Peyer's patch (tissue), 4 donors: ENCODE data around the gene KIF12. TPM values are rescaled to one million over a fixed set of nuclear protein-coding genes. Genes with fewer than 3 reads are reported as not detected.

Experiments
- DNase-seq, 3 donors: peaks; one replicate each; pipeline ENCODE4 v3.0.0-alpha.2; 2017 to 2019
- H3K27ac ChIP-seq, 4 donors: fragments of 200-600 bp; sonication (generic); one replicate each; pipeline ENCODE4 v1.5.1; 2016 to 2019
- H3K27me3 ChIP-seq, 2 donors: fragments of 200-600 bp; sonication (generic); one replicate each; pipeline ENCODE4 v1.5.1; 2019
- H3K36me3 ChIP-seq, 3 donors: fragments of 200-600 bp; sonication (generic); one replicate each; pipeline ENCODE4 v1.5.1; 2016 to 2019
- H3K4me1 ChIP-seq, 4 donors: fragments of 200-600 bp; sonication (generic); one replicate each; pipeline ENCODE4 v1.5.1; 2016 to 2019
- H3K4me3 ChIP-seq, 4 donors: fragments of 200-600 bp; sonication (generic); 1 replicate in 3 of 4; 2 replicates in 1 of 4; pipeline ENCODE4 v1.5.1; 2016 to 2019; ENCODE audit warnings: mild to moderate bottlenecking in 1 of 4
- H3K9me3 ChIP-seq, 4 donors: fragments of 200-600 bp; sonication (generic); one replicate each; pipeline ENCODE4 v1.5.1; 2016 to 2019; ENCODE audit warnings: mild to moderate bottlenecking in 1 of 4
- POLR2A ChIP-seq, 2 donors: fragments of 450-650 bp; IDR thresholded peaks; one replicate each; pipeline ENCODE4 v1.5.1; 2017; ENCODE audit warnings: antibody characterized with exemption in 2 of 2, mild to moderate bottlenecking in 2 of 2, moderate library complexity in 2 of 2
- total RNA-seq, 4 donors: library from RNA; depleted of rRNA; stranded (reverse); fragments of >200 nt; gene quantifications; one replicate each; pipeline ENCODE4 v1.1.0, GENCODE V29; 2016
- TF ChIP-seq, protein P1 (sequence below), 6 experiments: fragments of 450-650 bp in 4 of 6; fragments of 200-600 bp in 2 of 6; sonication (generic) in 1 of 6; IDR thresholded peaks; one replicate each; pipeline ENCODE4 v1.5.1; 2017 to 2019; ENCODE audit warnings: antibody characterized with exemption in 6 of 6, mild to moderate bottlenecking in 3 of 6, moderate library complexity in 1 of 6

KIF12 gene
- total RNA-seq, 4 donors from 2014 or later = 23.6 to 85.3 (median 41.3) TPM

GRCh38 chr9:114096041-114096511 lies 3.0 kb downstream of the KIF12 start:
- Histone ChIP-seq H3K9me3 (no peaks in the 10 kb centered on the region), H3K27ac (no peak overlapping the region), H3K27me3 (peaks cover 0 to 7% of the 10 kb centered on the region in 2 donors), H3K4me3 (no peak overlapping the region), H3K4me1 (peaks cover 0 to 15% (median 0%) of the 10 kb centered on the region in 4 donors), H3K36me3 (peaks cover 0 to 4% (median 0%) of the 10 kb centered on the region in 3 donors)
- no peak for DNase-seq
- TF ChIP-seq POLR2A (IDR thresholded peaks at IDR 0.05) = no peak
- TF ChIP-seq, protein P1, sequence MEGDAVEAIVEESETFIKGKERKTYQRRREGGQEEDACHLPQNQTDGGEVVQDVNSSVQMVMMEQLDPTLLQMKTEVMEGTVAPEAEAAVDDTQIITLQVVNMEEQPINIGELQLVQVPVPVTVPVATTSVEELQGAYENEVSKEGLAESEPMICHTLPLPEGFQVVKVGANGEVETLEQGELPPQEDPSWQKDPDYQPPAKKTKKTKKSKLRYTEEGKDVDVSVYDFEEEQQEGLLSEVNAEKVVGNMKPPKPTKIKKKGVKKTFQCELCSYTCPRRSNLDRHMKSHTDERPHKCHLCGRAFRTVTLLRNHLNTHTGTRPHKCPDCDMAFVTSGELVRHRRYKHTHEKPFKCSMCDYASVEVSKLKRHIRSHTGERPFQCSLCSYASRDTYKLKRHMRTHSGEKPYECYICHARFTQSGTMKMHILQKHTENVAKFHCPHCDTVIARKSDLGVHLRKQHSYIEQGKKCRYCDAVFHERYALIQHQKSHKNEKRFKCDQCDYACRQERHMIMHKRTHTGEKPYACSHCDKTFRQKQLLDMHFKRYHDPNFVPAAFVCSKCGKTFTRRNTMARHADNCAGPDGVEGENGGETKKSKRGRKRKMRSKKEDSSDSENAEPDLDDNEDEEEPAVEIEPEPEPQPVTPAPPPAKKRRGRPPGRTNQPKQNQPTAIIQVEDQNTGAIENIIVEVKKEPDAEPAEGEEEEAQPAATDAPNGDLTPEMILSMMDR (IDR thresholded peaks at IDR 0.05) = no peak

DNA sequence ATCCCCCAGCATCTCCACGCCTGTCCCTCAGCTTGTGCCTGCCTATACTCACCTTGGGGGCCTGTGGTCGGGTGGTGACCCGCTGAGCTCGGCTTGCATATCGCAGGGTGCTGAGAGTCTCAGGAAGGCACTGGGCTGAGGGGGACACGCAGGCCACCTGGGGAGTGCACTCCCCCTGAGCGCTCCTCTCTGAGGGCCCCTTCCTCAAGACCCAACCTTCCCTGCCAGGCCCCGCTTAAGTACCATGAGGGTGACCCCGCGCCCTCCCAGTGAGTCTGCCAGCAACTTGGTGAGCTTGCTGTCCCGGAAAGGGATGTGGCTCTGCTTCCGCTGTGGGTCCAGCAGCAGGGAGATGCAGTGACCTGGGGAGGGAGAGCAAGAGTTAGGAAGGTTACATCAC lies 4.1 kb downstream of the KIF12 start:
- H3K27ac ChIP-seq = no peak overlapping the region
- no peaks in the 10 kb centered on the region for H3K9me3 ChIP-seq
- DNase-seq = no peak
- H3K4me1 ChIP-seq = peaks cover 0 to 15% (median 0%) of the 10 kb centered on the region in 4 donors
- H3K4me3 ChIP-seq = no peak overlapping the region
- peaks cover 0 to 7% of the 10 kb centered on the region in 2 donors for H3K27me3 ChIP-seq
- no peak for TF ChIP-seq POLR2A (IDR thresholded peaks at IDR 0.05)
- H3K36me3 ChIP-seq = peaks cover 0 to 4% (median 0%) of the 10 kb centered on the region in 3 donors

GRCh38 chr9:114093761-114094505 lies 5.2 kb downstream of the KIF12 start:
- H3K4me3 ChIP-seq = no peak overlapping the region
- TF ChIP-seq POLR2A (IDR thresholded peaks at IDR 0.05) = no peak
- TF ChIP-seq, protein P1 (IDR thresholded peaks at IDR 0.05) = no peak
- H3K36me3 ChIP-seq = peaks cover 0 to 4% (median 0%) of the 10 kb centered on the region in 3 donors
- H3K4me1 ChIP-seq = peaks cover 0 to 11% (median 0%) of the 10 kb centered on the region in 4 donors
- no peak overlapping the region for H3K27ac ChIP-seq
- peak in 1 of 3 donors; percentile 29 for DNase-seq
- H3K9me3 ChIP-seq = no peaks in the 10 kb centered on the region
- H3K27me3 ChIP-seq = peaks cover 0 to 7% of the 10 kb centered on the region in 2 donors

- Histone ChIP-seq H3K27ac (no peak overlapping the region), H3K36me3 (peaks cover 0 to 4% (median 0%) of the 10 kb centered on the region in 3 donors), H3K27me3 (peaks cover 0 to 5% of the 10 kb centered on the region in 2 donors), H3K4me1 (peaks cover 0 to 6% (median 0%) of the 10 kb centered on the region in 4 donors), H3K9me3 (no peaks in the 10 kb centered on the region), H3K4me3 (no peak overlapping the region)
- TF ChIP-seq, protein P1 (IDR thresholded peaks at IDR 0.05) = no peak
- TF ChIP-seq POLR2A (IDR thresholded peaks at IDR 0.05) = no peak
- DNase-seq = peak in 1 of 3 donors; percentile 14
Measured at GRCh38 chr9:114093031-114093471, 6.0 kb downstream of the KIF12 start.

DNA sequence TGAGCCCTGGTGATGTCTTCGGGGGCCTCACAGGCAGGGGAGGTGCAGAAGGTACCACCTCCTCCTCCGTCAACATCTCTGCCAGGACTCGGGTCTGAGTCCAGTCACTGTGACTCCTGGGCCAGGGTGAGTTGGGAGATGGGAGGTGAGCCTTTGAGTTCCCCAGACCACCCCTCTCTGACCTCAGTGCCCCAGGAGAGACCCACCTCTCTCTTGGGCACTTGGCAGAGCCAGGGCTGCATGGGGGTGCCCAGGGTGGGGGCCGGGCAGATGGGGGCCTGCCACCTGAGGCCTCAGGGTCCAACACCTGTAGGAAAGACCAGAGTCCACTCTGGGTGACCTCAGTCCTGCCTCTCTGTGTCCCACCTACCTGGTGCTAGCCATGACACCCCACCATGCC lies 6.8 kb downstream of the KIF12 start:
- no peaks in the 10 kb centered on the region for H3K27me3 ChIP-seq
- DNase-seq = no peak
- peaks cover 0 to 4% (median 0%) of the 10 kb centered on the region in 3 donors for H3K36me3 ChIP-seq
- no peak overlapping the region for H3K4me3 ChIP-seq
- TF ChIP-seq, protein P1 (IDR thresholded peaks at IDR 0.05) = no peak
- TF ChIP-seq POLR2A (IDR thresholded peaks at IDR 0.05) = no peak
- H3K4me1 ChIP-seq = no peaks in the 10 kb centered on the region
- H3K9me3 ChIP-seq = no peaks in the 10 kb centered on the region
- H3K27ac ChIP-seq = no peak overlapping the region

DNA sequence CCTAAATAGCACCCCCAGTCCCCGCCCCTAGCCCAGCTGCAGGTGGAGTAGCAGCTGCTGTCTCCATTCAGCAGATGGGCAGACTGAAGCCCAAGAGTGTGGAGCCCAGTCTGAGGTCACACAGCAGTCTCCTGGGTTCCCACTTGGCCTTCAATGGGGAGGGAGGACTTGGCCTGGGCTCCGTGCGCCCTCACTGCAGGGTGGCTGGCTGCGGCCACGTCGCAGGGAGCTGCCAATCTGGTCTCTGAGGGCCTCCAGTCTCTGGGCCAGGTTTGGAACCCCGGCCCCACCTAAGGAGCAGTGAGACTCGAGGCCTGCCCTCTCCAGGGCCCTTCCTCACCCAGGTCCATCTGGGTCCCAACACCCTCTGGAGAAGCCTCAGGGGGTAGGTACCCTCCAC lies 7.4 kb downstream of the KIF12 start:
- H3K27ac ChIP-seq = no peak overlapping the region
- no peak overlapping the region for H3K4me3 ChIP-seq
- no peaks in the 10 kb centered on the region for H3K9me3 ChIP-seq
- no peaks in the 10 kb centered on the region for H3K4me1 ChIP-seq
- H3K27me3 ChIP-seq = no peaks in the 10 kb centered on the region
- peaks cover 0 to 4% (median 0%) of the 10 kb centered on the region in 3 donors for H3K36me3 ChIP-seq
- no peak for TF ChIP-seq POLR2A (IDR thresholded peaks at IDR 0.05)
- TF ChIP-seq, protein P1 (IDR thresholded peaks at IDR 0.05) = no peak
- DNase-seq = no peak
